RCC 7860 (cell line): ENCODE measurements around the gene SPRR1B.
"Not testable (repeated sequence)": the region's sequence is repeated elsewhere in the genome, so short reads cannot be mapped to it uniquely, and the experiment has no call there.

Experiments used
- DNase-seq: peaks from one replicate; pipeline ENCODE4 v3.0.0-alpha.2; 2015; ENCODE audit warnings: low spot score
- FAIRE-seq: peaks from 2 replicates; lab custom pipeline; 2012; peaks lifted over from hg19 to GRCh38; lab: Jason Lieb, UNC

The SPRR1B gene

DNA sequence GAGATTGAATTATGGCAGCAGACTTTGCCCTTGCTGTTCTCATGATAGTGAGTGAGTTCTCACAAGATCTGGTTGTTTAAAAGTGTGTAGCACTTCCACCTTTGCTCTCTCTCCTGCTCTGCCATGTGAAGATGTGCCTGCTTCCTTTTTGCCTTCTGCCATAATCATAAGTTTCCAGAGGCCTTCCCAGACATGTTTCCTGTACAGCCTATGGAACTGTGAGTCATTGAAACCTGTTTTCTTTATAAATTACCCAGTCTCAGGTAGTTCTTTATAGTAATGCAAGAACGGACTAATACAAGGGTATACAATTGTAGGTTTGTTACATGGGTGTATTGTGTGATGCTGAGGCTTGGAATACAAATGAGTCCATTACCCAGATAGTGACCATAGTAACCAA, 4.2 kb downstream of the SPRR1B start:
- DNase-seq (no peak), FAIRE-seq (no peak)

DNA sequence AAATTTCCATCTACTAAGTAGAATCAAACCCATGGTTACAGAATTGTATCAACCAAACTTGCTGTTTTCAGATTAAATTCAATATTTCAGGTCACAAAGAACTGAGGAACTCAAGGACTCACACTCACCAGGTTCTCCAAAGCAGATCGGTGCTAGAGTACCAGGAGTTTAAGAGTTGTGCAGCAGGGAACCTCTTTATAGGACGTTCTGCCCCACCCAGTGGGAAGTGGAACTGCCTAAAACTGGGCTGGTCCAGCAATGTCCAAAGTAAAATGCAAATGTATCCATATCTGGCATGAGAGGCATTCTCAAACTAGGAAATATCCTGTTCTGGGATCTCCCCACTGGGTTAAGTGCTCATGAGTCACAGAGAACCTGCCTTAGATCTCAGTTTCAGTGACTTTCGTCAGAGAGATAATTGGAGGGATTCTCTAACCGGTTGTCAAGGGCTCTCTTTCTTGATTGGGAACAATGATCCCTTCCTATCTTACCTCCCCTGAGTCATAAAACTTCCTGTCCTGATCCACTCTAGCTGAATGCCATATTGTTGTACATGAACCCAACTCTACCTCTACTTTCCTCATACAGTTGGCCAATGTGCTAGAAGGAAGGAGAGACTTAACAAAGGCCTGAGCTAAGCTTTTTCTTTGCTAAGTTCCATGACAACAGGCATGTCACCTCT, 10.1 kb downstream of the SPRR1B start, which contains the start of gene SPRR2D:
Gene SPRR2D (minus strand): TSS at position 171 of the 682 bp plus-strand sequence. CDS start 774 bp downstream, outside the sequence.
- no peak for FAIRE-seq
- no peak for DNase-seq

DNA sequence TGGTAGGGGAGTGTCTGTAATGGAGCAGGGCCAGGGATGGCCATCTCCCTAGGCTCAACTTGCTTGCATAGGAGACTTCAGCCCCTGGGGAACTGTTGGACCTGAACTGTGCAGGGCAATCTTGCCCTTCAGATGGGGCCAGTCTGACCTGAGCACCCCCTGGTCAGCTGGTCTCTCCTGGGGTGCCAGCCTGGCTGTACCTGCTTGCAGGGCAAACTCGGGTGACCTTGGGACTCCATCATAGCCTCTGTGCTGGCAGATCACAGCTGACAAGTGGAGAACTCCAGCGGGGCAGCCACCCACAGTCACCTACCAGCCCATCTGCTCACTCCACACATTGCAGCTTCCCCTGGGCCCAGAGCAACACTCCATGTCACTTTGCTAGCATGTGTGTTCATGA, 18.2 kb downstream of the SPRR1B start:
- FAIRE-seq, result no peak

DNA sequence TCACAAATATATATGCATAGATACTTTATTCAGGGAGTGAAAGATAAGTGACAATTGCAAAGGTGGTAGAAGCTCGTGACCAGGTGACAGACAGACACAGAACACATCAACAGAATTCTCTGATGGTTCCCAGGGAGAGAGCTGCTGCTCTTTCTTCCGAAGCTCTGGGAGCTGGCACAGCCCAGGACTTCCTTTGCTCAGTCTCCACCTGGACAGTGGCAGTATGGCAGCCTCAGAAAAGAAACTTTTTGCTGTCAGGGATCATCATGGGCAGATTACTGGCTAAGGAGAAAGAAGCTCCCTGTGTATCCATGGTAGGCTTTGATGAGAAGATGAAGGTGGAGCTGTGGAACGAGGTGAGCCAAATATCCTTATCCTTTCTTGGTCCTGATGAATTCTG, 25.1 kb downstream of the SPRR1B start:
- not testable (repeated sequence) for DNase-seq, FAIRE-seq

More for the DNA sequence above, 18.2 kb downstream of the SPRR1B start:
- no peak for DNase-seq

DNA sequence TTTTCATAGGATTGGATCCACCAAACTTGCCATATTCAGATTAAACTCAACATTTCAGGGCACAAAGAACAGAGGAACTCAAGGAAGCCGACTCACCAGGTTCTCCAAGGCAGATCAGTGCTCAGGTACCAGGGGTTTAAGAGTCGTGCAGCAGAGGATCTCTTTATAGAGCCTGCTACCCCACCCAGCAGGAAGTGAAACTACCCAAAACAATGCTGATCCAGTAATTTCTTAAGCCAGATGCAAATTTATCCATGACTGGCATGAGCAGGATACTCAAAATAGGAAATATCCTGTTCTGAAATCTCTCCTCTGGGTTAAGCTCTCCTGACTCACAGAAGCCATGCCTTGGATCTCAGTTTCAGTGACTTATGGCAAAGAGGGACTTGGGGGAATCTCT, 26.4 kb downstream of the SPRR1B start, which contains the start of gene SPRR2A:
Gene SPRR2A (minus strand): TSS at position 138 of the 400 bp plus-strand sequence. CDS start 777 bp downstream, outside the sequence.
- no peak for DNase-seq
- FAIRE-seq, result no peak

DNA sequence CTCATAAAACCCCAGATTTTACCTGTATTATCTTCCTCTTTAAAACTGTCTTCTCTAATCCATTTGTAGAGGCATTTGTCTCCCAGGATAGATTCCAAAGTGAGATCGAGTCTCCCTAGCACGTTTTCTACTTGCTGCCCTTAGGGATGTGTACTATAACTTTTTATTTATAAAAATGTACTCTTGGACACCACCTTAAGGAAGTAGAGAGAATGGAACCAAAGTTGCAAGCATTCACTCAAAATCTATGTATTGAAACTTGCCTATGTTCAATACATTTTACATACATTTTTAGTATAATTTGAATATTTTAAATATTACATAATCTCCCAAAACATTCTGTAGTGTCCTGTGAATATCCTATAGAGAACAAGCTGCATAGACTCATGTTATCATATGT, 27.2 kb downstream of the SPRR1B start:
- DNase-seq (no peak), FAIRE-seq (no peak)

DNA sequence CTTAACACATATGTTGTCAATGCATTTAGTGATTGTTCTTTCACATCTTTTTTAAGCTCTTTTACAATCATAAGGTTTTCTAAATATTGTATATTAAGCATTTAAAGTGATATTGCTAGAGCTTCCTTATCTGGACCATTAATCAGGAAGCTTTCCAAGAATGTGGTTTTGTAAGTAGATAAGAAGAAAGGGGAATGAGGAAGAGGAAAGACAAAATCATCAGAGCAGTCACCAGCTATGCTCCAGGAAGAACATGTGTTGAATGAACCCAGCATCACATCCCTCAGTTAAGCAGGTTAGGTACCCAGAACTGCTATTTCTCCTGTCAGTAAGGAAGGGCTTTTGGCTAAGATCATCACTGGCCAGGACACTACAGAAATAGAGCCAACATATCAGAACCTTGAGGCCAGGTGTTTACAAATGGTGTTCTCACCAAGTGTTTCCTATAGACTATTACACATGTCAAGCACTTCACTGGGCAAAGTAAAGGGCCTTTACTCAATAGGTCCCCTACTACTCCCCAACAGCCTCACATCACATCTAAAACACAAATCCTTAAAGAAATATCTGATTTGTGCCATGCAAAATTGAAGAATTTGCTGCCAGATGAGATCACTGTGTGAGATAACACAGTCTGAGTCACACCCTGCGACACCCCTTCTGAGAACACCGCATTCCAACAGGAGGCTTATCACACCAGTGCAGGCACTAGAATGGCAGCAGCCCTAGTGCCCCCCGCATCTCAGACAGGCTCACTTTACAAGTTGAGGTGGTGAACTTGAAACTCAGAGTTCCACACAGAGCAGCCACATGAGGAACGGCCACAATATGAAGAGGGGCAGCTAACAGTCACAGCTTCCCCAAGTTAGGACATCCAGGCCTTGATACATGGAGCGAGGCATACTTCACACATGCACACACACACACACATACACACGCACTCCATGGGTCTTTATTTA, 28.1 kb downstream of the SPRR1B start:
- no peak for FAIRE-seq
- DNase-seq, result no peak

DNA sequence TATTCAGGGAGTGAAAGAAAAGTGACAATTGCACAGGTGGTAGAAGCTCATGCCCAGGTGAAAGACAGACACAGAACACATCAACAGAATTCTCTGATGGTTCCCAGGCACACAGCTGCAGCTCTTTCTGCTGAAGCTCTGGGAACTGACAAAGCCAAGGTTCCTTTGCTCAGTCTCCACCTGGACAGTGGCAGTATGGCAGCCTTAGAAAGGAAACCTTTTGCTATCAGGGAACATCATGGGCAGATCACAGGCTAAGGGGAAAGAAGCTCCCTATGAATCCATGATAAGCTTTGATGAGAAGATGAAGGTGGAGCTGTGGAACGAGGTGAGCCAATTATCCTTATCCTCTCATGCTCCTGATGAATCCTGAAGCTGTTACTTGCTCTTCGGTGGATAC, 39.2 kb downstream of the SPRR1B start:
- FAIRE-seq, result no peak
- DNase-seq, result no peak

DNA sequence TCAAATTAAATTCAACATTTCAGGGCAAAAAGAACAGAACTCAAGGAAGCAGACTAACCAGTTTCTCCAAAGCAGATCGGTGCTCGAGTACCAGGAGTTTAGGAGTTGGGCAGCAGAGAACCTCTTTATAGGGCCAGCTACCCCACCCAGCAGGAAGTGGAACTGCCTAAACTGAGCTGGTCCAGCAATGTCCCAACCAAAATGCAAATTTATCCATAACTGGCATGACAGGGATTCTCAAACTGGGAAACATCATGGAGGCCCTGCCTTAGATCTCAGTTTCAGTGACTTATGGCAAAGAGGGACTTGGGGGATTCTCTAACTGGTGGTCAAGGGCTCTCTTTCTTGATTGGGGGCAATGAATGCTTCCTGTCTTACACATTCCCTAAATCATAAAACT, 40.5 kb downstream of the SPRR1B start, which contains the start of gene SPRR2B:
Gene SPRR2B (minus strand): TSS at position 101 of the 400 bp plus-strand sequence. CDS start 772 bp downstream, outside the sequence.
- FAIRE-seq (no peak), DNase-seq (no peak)

DNA sequence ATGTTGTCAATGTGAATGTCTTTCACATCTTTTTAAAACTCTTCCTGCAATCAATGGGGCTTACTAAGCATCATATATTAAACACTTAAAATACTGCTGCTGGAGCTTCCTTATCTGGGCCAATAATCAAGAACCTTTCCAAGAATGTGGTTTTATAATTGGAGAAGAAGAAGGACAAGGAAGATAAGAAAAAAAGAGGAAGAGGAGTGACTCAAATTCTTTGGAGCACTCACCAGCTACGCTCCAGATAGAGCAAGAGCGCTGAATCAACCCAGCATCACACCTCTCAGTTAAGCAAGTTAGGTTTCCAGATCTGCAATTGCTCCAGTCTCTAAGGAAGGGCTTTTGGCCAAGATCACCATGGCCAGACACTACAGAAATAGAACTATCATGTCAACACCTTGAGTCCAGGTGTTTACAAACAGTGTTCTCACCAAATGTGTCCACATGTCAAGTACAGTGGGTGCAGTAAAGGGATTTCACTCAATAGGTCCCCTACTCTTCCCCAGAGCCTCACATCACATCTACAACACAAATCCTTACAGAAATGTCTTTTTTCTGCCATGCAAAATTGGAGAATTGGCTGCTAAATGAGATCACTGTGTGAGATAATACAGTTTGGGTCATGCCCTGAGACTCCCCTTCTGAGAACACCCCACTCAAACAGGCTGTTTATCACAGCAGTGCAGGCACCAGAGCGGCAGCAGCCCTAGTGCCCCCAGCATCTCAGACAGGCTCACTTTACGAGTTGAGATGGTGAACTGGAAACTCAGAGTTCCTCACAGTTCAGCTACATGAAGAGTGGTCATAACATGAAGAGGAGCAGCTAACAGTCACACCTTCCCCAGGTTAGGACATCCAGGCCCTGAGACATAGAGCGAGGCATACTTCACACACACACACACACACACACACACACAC, 42.1 kb downstream of the SPRR1B start:
- no peak for DNase-seq
- no peak for FAIRE-seq

DNA sequence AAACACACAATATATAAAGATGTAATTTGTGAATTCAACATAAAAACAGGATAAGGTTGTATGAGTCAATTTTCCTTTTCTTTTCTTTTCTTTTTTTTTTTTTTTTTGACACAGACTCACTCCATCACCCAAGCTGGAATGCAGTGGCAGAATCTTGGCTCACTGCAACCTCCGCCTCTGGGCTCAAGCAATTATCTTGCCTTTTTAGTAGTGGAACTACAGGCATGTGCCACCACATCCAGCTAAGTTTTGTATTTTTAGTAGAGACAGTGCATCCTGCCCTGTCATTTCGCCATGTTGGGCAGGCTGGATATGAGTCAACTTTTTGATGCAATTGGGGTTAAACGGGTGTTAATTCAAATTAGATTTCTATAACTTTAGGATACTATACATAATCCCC, 50.7 kb downstream of the SPRR1B start:
- FAIRE-seq, result no peak

More for the DNA sequence above, 50.7 kb downstream of the SPRR1B start:
- DNase-seq, result no peak
